ENCODE results near the gene TMEM250.

The TMEM250 gene

DNA sequence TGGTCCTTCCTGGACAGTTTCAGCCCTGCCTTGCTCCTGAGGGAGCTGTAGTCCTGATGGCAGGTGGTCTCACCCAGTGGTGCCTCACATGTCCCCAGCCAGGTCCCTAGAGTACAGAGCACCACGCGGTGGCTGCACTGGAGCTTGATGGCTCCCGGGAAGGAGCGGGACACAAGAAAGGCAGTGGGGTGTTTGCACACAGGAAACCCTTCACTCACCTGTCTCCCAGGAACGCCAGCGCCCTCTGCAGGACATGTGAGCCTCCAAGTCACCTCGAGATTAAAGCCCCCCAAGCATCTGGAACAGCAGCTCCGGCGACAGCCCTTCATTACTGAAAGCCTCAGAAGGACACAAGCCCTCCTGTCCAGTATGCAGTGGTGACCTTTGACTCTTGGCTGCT is 19.9 kb upstream of the TMEM250 start:
- TF ChIP-seq YY1 (IDR thresholded peaks at IDR 0.05; ENCODE audit: low read depth): no peak
- TF ChIP-seq NFIC (IDR thresholded peaks at IDR 0.05): no peak
- no peak for TF ChIP-seq MAX (IDR thresholded peaks at IDR 0.05)
- peak; percentile 66 for TF ChIP-seq RAD21 (IDR thresholded peaks at IDR 0.05; ENCODE audit: low read depth)
- no peak for TF ChIP-seq REST (IDR thresholded peaks at IDR 0.05; ENCODE audit: low read depth)
- no peak for TF ChIP-seq CREB1 (IDR thresholded peaks at IDR 0.05; ENCODE audit: low read depth)
- TF ChIP-seq USF1 (IDR thresholded peaks at IDR 0.05): no peak

DNA sequence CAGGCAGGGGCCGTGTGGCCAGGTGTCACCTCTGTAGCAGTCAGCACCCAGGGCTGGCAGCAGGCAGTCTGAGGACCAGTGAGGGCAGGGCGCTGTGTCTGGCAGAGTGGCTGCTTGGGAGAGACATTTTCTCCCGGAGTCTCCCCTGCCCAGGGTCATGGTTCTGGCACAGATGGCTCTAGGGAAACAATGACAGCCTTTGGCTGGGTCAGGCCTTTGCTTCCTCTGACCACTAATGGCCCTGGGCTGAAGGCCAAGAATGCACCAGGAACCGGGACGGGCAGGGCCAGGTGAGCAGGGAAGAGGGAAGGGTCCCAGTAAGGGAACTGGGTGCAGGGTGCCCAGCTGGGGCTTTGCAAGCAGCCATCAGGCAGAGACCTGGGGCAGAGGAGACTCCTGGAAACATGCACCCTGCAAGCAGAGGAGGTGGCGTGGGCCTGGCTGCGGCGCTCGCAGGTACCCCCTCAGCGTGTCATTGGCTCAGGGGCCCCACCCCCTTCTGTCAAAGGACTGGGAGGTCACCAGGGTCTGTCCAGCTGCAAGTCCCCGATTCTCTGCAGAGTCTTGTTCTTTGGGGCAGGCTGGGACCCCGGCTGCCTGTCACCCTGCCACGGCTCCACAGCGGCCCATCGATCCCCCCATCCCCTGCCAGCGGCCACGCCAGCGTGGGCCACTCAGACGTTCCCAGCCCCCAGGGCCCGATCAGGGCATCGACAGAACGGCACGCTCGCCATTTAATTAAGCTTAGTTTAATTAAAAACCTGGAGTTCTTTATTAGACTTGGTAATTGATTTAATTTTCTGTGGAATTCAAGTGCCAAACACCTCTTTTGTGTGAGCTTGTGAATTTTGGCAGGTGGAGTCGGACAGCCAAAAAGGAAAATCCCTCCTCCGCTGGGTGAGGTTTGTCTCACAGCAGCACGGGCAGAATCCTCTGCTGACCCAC is 18.9 kb upstream of the TMEM250 start:
- TF ChIP-seq EGR1 (IDR thresholded peaks at IDR 0.05) (no peak), REST (IDR thresholded peaks at IDR 0.05; ENCODE audit: low read depth) (no peak), TEAD4 (IDR thresholded peaks at IDR 0.05) (peak; percentile 81), CEBPB (IDR thresholded peaks at IDR 0.05) (no peak), CREB1 (IDR thresholded peaks at IDR 0.05; ENCODE audit: low read depth) (no peak), TAF1 (IDR thresholded peaks at IDR 0.05; ENCODE audit: low read depth) (peak; percentile 31; the same call in 1 of the 2 replicates), FOXM1 (IDR thresholded peaks at IDR 0.05; ENCODE audit: borderline replicate concordance, low read depth) (0 out of 2 replicates have a peak, but pooled peaks have one; percentile 58), ZBTB7A (IDR thresholded peaks at IDR 0.05; ENCODE audit: low read depth) (peak; percentile 86), TCF12 (IDR thresholded peaks at IDR 0.05; ENCODE audit: low read depth) (peak; percentile 94), USF1 (IDR thresholded peaks at IDR 0.05) (no peak), EP300 (IDR thresholded peaks at IDR 0.05; ENCODE audit: borderline replicate concordance) (peak; percentile 87), NFIC (IDR thresholded peaks at IDR 0.05) (peak; percentile 97), MAX (IDR thresholded peaks at IDR 0.05) (peak; percentile 60; the same call in 1 of the 2 replicates), RAD21 (IDR thresholded peaks at IDR 0.05; ENCODE audit: low read depth) (peak; percentile 5; the same call in 1 of the 2 replicates), YY1 (IDR thresholded peaks at IDR 0.05; ENCODE audit: low read depth) (peak; percentile 63)

DNA sequence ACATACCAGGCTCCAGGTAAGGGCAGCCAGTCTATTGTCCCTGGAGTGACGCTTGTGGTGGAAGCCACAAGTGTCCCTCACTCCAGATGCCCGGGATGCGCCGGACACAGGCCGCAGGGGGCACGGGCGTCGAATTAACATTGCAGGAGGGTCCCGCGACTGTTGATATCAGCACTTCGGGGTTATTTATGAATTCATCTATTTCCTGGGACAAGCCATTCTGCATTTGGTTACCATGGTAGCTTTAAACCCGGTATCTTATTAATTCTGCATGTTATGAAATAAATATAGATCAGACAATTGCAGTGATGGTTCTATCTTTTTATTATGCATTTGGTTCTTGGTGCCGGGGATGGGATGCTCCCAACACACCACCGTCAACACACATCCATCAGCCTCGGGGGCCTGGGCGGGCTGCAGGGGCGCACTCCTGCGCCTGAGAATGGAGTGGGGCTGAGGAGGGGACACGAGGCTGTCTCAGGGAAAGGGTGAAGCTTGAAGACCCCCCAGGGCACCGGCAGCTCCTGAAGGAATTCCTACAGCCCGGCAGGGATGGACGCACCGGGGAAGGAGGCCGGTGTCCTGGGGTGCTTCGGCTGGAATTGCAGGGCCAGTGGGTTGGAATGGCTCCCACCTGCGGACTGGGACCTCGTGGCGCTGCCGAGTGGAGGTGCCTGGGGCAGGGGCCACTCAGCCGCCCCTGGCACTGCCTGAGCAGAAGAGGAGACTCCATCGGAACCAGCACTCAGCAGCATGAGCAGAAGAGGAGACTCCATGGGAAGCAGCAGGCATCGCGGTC is 17.7 kb upstream of the TMEM250 start:
- TF ChIP-seq ZBTB7A (IDR thresholded peaks at IDR 0.05; ENCODE audit: low read depth) (no peak; the same call in 1 of the 2 replicates), EGR1 (IDR thresholded peaks at IDR 0.05) (no peak), REST (IDR thresholded peaks at IDR 0.05; ENCODE audit: low read depth) (no peak), TCF12 (IDR thresholded peaks at IDR 0.05; ENCODE audit: low read depth) (no peak), NFIC (IDR thresholded peaks at IDR 0.05) (no peak), FOXM1 (IDR thresholded peaks at IDR 0.05; ENCODE audit: borderline replicate concordance, low read depth) (no peak), MAX (IDR thresholded peaks at IDR 0.05) (no peak), CREB1 (IDR thresholded peaks at IDR 0.05; ENCODE audit: low read depth) (no peak), USF1 (IDR thresholded peaks at IDR 0.05) (no peak), TEAD4 (IDR thresholded peaks at IDR 0.05) (no peak), RAD21 (IDR thresholded peaks at IDR 0.05; ENCODE audit: low read depth) (no peak), TAF1 (IDR thresholded peaks at IDR 0.05; ENCODE audit: low read depth) (no peak), YY1 (IDR thresholded peaks at IDR 0.05; ENCODE audit: low read depth) (no peak), CEBPB (IDR thresholded peaks at IDR 0.05) (no peak), EP300 (IDR thresholded peaks at IDR 0.05; ENCODE audit: borderline replicate concordance) (no peak)
